Measurements from ENCODE around the gene ITM2A.

DNA sequence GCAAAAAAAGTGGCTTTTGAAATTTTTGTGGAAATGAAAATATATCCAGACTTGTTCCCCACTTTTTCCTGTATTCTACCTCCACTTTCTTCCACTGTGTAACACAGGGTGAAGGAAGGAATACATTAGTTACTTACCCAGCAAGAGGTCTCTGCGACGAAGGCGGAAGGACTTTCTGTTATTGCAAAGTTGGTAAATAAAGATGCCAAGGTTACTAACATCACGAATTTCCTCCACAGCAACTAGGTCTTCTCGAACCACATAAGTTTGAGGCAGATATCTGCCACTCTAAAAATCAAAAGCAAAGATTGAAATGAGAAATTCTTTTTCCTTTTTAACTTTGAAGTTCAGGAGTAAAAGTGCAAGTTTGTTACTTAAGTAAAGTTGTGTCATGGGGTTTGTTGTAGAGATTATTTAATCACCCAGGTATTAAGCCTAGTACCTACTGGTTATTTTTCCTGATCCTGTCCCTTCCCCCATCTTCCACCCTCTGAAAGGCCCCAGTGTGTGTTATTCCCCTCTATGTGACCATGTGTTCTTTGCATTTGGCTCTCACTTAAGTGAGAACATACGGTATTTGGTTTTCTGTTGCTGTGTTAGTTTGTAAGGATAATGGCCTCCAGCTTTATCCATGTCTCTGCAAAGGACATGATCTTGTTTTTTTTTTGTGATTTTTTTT is 5.8 kb downstream of the ITM2A start:
- TF ChIP-seq, protein P1, sequence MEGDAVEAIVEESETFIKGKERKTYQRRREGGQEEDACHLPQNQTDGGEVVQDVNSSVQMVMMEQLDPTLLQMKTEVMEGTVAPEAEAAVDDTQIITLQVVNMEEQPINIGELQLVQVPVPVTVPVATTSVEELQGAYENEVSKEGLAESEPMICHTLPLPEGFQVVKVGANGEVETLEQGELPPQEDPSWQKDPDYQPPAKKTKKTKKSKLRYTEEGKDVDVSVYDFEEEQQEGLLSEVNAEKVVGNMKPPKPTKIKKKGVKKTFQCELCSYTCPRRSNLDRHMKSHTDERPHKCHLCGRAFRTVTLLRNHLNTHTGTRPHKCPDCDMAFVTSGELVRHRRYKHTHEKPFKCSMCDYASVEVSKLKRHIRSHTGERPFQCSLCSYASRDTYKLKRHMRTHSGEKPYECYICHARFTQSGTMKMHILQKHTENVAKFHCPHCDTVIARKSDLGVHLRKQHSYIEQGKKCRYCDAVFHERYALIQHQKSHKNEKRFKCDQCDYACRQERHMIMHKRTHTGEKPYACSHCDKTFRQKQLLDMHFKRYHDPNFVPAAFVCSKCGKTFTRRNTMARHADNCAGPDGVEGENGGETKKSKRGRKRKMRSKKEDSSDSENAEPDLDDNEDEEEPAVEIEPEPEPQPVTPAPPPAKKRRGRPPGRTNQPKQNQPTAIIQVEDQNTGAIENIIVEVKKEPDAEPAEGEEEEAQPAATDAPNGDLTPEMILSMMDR (IDR thresholded peaks at IDR 0.05; ENCODE audit: insufficient read depth, low read length, poor library complexity, severe bottlenecking) = no peak
- TF ChIP-seq EZH2phosphoT487 (conservative IDR thresholded peaks at IDR 0.05; ENCODE audit: low read length) = no peak

Measured in SU-DHL-6 (cell line).